ENCODE data around the gene IGLON5.

Gene IGLON5

DNA sequence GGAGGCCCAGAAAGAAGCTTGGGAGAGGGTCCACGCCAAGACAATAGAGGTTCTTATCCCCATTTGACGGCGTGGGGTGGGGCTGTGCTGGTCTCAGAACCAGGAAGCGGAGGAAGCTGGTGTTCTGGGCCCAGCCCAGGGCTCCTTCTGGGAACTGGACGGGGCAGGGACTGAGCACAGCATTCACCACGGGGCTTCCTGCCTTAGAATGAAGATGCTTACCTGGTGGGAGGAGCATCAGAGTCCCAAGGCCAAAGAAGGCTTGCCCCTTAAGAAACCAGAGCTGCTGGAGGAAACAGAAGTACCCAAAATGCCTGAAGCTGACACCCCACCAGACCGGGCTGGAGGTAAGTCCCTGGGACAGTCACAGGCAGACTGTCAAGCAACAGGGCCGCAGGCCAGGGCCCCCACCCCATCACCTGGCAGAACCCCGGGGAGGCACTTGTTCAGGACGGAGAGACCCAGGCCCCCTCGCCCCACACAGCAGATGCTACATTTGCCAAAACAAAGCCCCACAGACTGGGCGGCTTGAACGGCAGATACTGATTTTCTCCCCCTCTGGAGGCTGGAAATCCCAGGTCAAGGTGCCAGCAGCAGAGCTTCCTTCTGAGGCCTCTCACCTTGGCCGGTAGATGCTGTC is 17.8 kb upstream of the IGLON5 start:
- DNase-seq (ENCODE audit: low read depth, low spot score) = no peak
- Histone ChIP-seq H3K4me3 (ENCODE audit: low read length) (no peak overlapping the region), H3K9me3 (ENCODE audit: control insufficient read depth, insufficient read depth, low read length) (no peaks in the 10 kb centered on the region), H3K27ac (ENCODE audit: low read length) (no peak overlapping the region), H3K36me3 (ENCODE audit: control insufficient read depth, insufficient read depth, low read length) (no peaks in the 10 kb centered on the region), H3K27me3 (ENCODE audit: control insufficient read depth, insufficient read depth, low read length) (no peaks in the 10 kb centered on the region), H3K4me1 (ENCODE audit: control insufficient read depth, insufficient read depth, low read length) (peaks cover 12% of the 10 kb centered on the region)
- WGBS (ENCODE audit: insufficient coverage, insufficient read length) = no CpG with 5 or more reads among the region's 14 CpGs

GRCh38 chr19:51294211-51294976 is 17.1 kb upstream of the IGLON5 start:
- H3K27ac ChIP-seq (ENCODE audit: low read length) = no peak overlapping the region
- WGBS (ENCODE audit: insufficient coverage, insufficient read length) = no CpG with 5 or more reads among the region's 23 CpGs
- no peaks in the 10 kb centered on the region for H3K9me3 ChIP-seq (ENCODE audit: control insufficient read depth, insufficient read depth, low read length)
- H3K27me3 ChIP-seq (ENCODE audit: control insufficient read depth, insufficient read depth, low read length) = no peaks in the 10 kb centered on the region
- H3K36me3 ChIP-seq (ENCODE audit: control insufficient read depth, insufficient read depth, low read length) = no peaks in the 10 kb centered on the region
- no peak overlapping the region for H3K4me3 ChIP-seq (ENCODE audit: low read length)
- peaks cover 12% of the 10 kb centered on the region for H3K4me1 ChIP-seq (ENCODE audit: control insufficient read depth, insufficient read depth, low read length)
- no peak for DNase-seq (ENCODE audit: low read depth, low spot score)

DNA sequence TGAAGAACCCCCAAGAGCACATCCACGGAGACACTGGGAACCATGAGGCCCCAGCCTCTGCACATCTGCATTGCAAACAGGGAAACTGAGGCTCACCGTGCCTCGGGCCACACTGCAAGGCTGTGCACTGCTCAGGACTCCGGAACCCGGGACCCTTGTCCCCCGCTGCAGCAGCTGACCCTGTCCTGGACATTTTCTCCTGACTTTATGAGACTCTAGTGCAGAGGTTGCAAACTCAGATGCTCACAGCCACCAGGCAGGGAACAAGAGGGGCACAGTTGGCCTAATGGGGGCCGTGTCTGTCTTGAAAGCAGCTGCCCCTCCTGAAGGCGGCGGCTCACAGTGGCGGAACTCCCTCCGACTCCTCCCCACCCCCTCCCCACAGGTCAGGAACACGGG is 16.5 kb upstream of the IGLON5 start:
- WGBS (ENCODE audit: insufficient coverage, insufficient read length) = no CpG with 5 or more reads among the region's 12 CpGs
- DNase-seq (ENCODE audit: low read depth, low spot score) = no peak

DNA sequence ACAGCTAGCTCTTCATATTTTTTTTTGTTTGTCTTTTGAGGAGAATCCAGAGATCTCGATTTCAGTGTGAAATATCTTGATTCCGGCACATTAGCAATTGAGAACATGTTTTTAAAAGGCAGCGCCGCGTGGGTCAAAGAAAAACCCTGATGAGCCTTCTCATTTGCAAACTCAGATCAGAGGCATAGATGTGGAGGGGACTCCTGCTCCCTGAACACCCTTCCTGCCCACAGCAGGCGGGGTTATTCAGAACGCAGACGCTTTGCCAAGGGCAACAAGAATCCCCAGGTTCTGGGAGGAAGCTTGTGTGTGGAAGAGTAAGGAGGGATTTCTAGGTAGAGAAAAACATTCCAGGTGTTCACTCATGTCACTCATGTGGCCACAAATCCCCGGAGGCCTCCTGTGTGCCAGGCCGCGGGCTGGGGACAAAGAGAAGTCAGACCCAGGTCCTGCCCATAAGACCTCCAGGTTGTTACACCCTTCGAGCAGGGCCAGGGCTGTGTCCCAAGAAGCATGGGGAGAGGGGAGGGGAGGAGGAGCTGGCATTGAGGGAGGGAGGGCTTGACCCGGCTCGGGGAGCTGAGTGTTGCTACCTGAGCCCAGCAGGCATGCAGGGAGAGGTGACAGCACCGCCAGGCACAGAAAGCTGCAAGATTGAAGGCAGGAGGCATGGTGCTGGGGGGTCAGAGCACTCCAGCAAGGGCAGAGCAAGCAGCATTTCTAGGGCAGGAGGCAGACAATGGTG is 15.9 kb upstream of the IGLON5 start:
- no peaks in the 10 kb centered on the region for H3K9me3 ChIP-seq (ENCODE audit: control insufficient read depth, insufficient read depth, low read length)
- no peak for DNase-seq (ENCODE audit: low read depth, low spot score)
- peaks cover 12% of the 10 kb centered on the region for H3K4me1 ChIP-seq (ENCODE audit: control insufficient read depth, insufficient read depth, low read length)
- H3K36me3 ChIP-seq (ENCODE audit: control insufficient read depth, insufficient read depth, low read length) = no peaks in the 10 kb centered on the region
- H3K4me3 ChIP-seq (ENCODE audit: low read length) = no peak overlapping the region
- no peak overlapping the region for H3K27ac ChIP-seq (ENCODE audit: low read length)
- WGBS (ENCODE audit: insufficient coverage, insufficient read length) = no CpG with 5 or more reads among the region's 15 CpGs
- H3K27me3 ChIP-seq (ENCODE audit: control insufficient read depth, insufficient read depth, low read length) = no peaks in the 10 kb centered on the region

More for the DNA sequence above, 16.5 kb upstream of the IGLON5 start:
- no peaks in the 10 kb centered on the region for H3K9me3 ChIP-seq (ENCODE audit: control insufficient read depth, insufficient read depth, low read length)
- H3K36me3 ChIP-seq (ENCODE audit: control insufficient read depth, insufficient read depth, low read length) = no peaks in the 10 kb centered on the region
- H3K27ac ChIP-seq (ENCODE audit: low read length) = no peak overlapping the region
- peaks cover 12% of the 10 kb centered on the region for H3K4me1 ChIP-seq (ENCODE audit: control insufficient read depth, insufficient read depth, low read length)
- no peak overlapping the region for H3K4me3 ChIP-seq (ENCODE audit: low read length)
- H3K27me3 ChIP-seq (ENCODE audit: control insufficient read depth, insufficient read depth, low read length) = no peaks in the 10 kb centered on the region

GRCh38 chr19:51296336-51297093 is 14.9 kb upstream of the IGLON5 start:
- no CpG with 5 or more reads among the region's 9 CpGs for WGBS (ENCODE audit: insufficient coverage, insufficient read length)
- no peak for DNase-seq (ENCODE audit: low read depth, low spot score)
- H3K9me3 ChIP-seq (ENCODE audit: control insufficient read depth, insufficient read depth, low read length) = no peaks in the 10 kb centered on the region
- H3K4me3 ChIP-seq (ENCODE audit: low read length) = no peak overlapping the region
- H3K27me3 ChIP-seq (ENCODE audit: control insufficient read depth, insufficient read depth, low read length) = no peaks in the 10 kb centered on the region
- no peaks in the 10 kb centered on the region for H3K36me3 ChIP-seq (ENCODE audit: control insufficient read depth, insufficient read depth, low read length)
- peaks cover 12% of the 10 kb centered on the region for H3K4me1 ChIP-seq (ENCODE audit: control insufficient read depth, insufficient read depth, low read length)
- H3K27ac ChIP-seq (ENCODE audit: low read length) = no peak overlapping the region

DNA sequence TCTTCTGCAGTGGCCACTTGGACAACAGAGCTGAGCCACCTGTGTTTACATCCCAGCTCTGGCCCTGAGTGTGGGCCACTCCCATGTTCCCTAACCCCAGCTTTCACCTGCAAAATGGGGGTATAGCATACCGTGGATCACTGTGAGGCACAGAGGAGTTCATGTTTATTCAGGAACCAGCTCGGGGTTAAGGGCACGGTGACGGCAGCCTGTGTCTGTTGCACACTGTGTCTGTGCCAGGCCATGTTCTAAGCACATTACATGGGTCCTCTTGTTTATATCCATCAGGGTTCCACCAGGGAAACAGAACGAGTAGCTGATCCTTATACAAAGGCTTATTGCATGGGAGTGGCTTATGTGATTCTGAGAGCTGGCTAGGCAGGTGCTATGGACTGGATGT is 14.0 kb upstream of the IGLON5 start:
- no peak for DNase-seq (ENCODE audit: low read depth, low spot score)
- H3K4me3 ChIP-seq (ENCODE audit: low read length) = no peak overlapping the region
- H3K27me3 ChIP-seq (ENCODE audit: control insufficient read depth, insufficient read depth, low read length) = no peaks in the 10 kb centered on the region
- H3K4me1 ChIP-seq (ENCODE audit: control insufficient read depth, insufficient read depth, low read length) = peaks cover 12% of the 10 kb centered on the region
- no CpG with 5 or more reads among the region's 5 CpGs for WGBS (ENCODE audit: insufficient coverage, insufficient read length)
- no peak overlapping the region for H3K27ac ChIP-seq (ENCODE audit: low read length)
- H3K36me3 ChIP-seq (ENCODE audit: control insufficient read depth, insufficient read depth, low read length) = no peaks in the 10 kb centered on the region
- no peaks in the 10 kb centered on the region for H3K9me3 ChIP-seq (ENCODE audit: control insufficient read depth, insufficient read depth, low read length)

DNA sequence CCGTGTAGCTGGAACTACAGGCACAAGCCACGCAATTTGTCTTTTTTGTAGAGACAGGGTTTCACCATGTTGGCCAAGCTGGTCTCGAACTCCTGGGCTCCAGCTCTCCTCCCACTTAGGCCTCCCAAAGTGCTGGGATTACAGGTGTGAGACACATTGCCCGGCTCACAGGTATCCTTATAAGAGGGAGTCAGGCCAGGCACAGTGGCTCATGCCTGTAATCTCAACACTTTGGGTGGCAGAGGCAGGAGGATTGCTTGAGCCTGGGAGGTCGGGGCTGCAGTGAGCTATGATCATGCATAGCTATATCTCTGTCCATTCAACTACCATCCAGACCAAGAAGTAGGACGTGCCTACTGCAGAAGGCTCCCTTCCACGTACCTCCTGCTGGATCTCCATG is 10.2 kb upstream of the IGLON5 start:
- no CpG with 5 or more reads among the region's 7 CpGs for WGBS (ENCODE audit: insufficient coverage, insufficient read length)
- H3K27ac ChIP-seq (ENCODE audit: low read length) = no peak overlapping the region
- H3K4me1 ChIP-seq (ENCODE audit: control insufficient read depth, insufficient read depth, low read length) = no peaks in the 10 kb centered on the region
- no peaks in the 10 kb centered on the region for H3K27me3 ChIP-seq (ENCODE audit: control insufficient read depth, insufficient read depth, low read length)
- no peak overlapping the region for H3K4me3 ChIP-seq (ENCODE audit: low read length)
- H3K36me3 ChIP-seq (ENCODE audit: control insufficient read depth, insufficient read depth, low read length) = no peaks in the 10 kb centered on the region
- no peaks in the 10 kb centered on the region for H3K9me3 ChIP-seq (ENCODE audit: control insufficient read depth, insufficient read depth, low read length)
- no peak for DNase-seq (ENCODE audit: low read depth, low spot score)

DNA sequence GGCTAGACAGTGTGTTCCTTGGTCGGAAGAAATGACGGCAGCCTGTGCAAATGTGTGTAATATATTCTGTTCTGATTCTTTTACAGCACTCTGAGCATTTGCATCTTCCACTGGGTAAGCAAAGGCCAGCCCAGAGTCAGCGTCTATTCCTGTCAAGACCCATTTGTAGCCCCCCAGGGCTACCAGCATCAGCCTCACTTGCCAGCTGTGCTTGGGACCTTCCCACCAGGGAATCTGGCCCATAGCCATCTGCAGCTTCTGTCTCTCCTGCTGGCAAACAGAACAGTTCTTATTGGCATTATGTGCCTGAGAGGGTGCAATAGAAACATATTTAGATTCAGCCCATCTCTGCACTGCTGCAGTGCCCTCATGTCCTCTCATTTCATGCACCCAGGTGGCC is 6.0 kb upstream of the IGLON5 start:
- Histone ChIP-seq H3K9me3 (ENCODE audit: control insufficient read depth, insufficient read depth, low read length) (no peaks in the 10 kb centered on the region), H3K36me3 (ENCODE audit: control insufficient read depth, insufficient read depth, low read length) (no peaks in the 10 kb centered on the region), H3K4me3 (ENCODE audit: low read length) (no peak overlapping the region), H3K27ac (ENCODE audit: low read length) (no peak overlapping the region), H3K27me3 (ENCODE audit: control insufficient read depth, insufficient read depth, low read length) (no peaks in the 10 kb centered on the region), H3K4me1 (ENCODE audit: control insufficient read depth, insufficient read depth, low read length) (no peaks in the 10 kb centered on the region)
- DNase-seq (ENCODE audit: low read depth, low spot score) = no peak
- no CpG with 5 or more reads among the region's 3 CpGs for WGBS (ENCODE audit: insufficient coverage, insufficient read length)

GRCh38 chr19:51316688-51317087 is 5.2 kb downstream of the IGLON5 start:
- Histone ChIP-seq H3K27ac (ENCODE audit: low read length) (no peak overlapping the region), H3K9me3 (ENCODE audit: control insufficient read depth, insufficient read depth, low read length) (no peaks in the 10 kb centered on the region), H3K4me3 (ENCODE audit: low read length) (no peak overlapping the region), H3K4me1 (ENCODE audit: control insufficient read depth, insufficient read depth, low read length) (0 out of 2 replicates have a peak, but pooled peaks cover 2% of the 10 kb centered on the region), H3K27me3 (ENCODE audit: control insufficient read depth, insufficient read depth, low read length) (no peaks in the 10 kb centered on the region), H3K36me3 (ENCODE audit: control insufficient read depth, insufficient read depth, low read length) (no peaks in the 10 kb centered on the region)
- no CpG with 5 or more reads among the region's 8 CpGs for WGBS (ENCODE audit: insufficient coverage, insufficient read length)
- no peak for DNase-seq (ENCODE audit: low read depth, low spot score)

DNA sequence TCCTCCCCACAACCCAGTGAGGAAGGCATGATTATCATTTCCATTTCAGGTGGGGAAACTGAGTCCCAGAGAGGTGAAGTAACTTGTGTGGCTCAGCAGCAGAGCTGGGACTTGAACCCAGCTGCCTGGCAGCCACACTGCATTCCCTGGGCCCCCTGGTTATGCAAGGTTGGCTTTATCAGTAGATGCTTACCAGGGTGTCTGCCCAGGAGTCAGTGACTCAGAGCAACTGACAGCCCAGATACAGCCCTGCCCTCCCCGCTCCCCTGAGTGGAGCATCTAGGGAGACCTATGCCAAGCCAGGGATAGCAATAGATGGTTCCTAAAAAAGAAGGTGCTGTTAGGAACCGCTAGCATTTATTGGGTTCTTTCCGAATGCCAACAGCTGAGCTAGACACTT is 5.9 kb downstream of the IGLON5 start:
- Histone ChIP-seq H3K36me3 (ENCODE audit: control insufficient read depth, insufficient read depth, low read length) (no peaks in the 10 kb centered on the region), H3K27ac (ENCODE audit: low read length) (no peak overlapping the region), H3K27me3 (ENCODE audit: control insufficient read depth, insufficient read depth, low read length) (no peaks in the 10 kb centered on the region), H3K4me1 (ENCODE audit: control insufficient read depth, insufficient read depth, low read length) (0 out of 2 replicates have a peak, but pooled peaks cover 2% of the 10 kb centered on the region), H3K9me3 (ENCODE audit: control insufficient read depth, insufficient read depth, low read length) (no peaks in the 10 kb centered on the region), H3K4me3 (ENCODE audit: low read length) (no peak overlapping the region)
- no peak for DNase-seq (ENCODE audit: low read depth, low spot score)
- WGBS (ENCODE audit: insufficient coverage, insufficient read length) = no CpG with 5 or more reads among the region's 3 CpGs

All from iPS DF 6.9 (cell line).